HepG2 (cell line): ENCODE data around the gene CNTD1. TPM values are rescaled to one million over a fixed set of nuclear protein-coding genes. Genes with fewer than 3 reads are reported as not detected.

Experiments
- DNMT3B ChIP-seq: conservative IDR thresholded peaks from 2 replicates; pipeline ENCODE4 v1.6.1; 2016; ENCODE audit warnings: missing biosample characterization, control low read depth
- FIP1L1 ChIP-seq: fragments of 200-400 bp; formaldehyde crosslinking; IDR thresholded peaks from 2 replicates; pipeline ENCODE4 v1.6.1; 2018; ENCODE audit warnings: low read depth, mild to moderate bottlenecking, low read length, moderate library complexity, borderline replicate concordance; ENCODE audit not compliant: insufficient read depth
- GATAD1 ChIP-seq: IDR thresholded peaks from 2 replicates; pipeline ENCODE4 v1.6.1; 2016; ENCODE audit warnings: missing genetic modification reagents, missing compliant biosample characterization
- KMT2A ChIP-seq: sonication (generic); formaldehyde crosslinking; IDR thresholded peaks from 2 replicates; pipeline ENCODE4 v1.4.0; 2020; ENCODE audit warnings: missing genetic modification reagents
- RFX5 ChIP-seq: IDR thresholded peaks from 2 replicates; pipeline ENCODE4 v1.6.1; 2011; ENCODE audit warnings: low read depth, low read length, improper control_type of control experiment
- SKI ChIP-seq: fragments of 450-650 bp; IDR thresholded peaks from one replicate; pipeline ENCODE4 v1.6.1; 2018; ENCODE audit warnings: mild to moderate bottlenecking; ENCODE audit not compliant: partially characterized antibody
- SPEN ChIP-seq: sonication (generic); formaldehyde crosslinking; IDR thresholded peaks from 2 replicates; pipeline ENCODE4 v1.5.1; 2020; ENCODE audit warnings: low read depth, mild to moderate bottlenecking, missing genetic modification reagents
- TBP ChIP-seq: sonication (generic); formaldehyde crosslinking; IDR thresholded peaks from 2 replicates; pipeline ENCODE4 v1.5.0; 2020; ENCODE audit warnings: missing genetic modification reagents
- TP53 ChIP-seq: sonication (generic); formaldehyde crosslinking; conservative IDR thresholded peaks from 2 replicates; pipeline ENCODE4 v1.4.0; 2020; ENCODE audit warnings: missing genetic modification reagents
- XBP1 ChIP-seq: sonication (generic); formaldehyde crosslinking; IDR thresholded peaks from 2 replicates; pipeline ENCODE4 v1.5.0; 2020; ENCODE audit warnings: missing genetic modification reagents
- ZIK1 ChIP-seq: sonication (generic); formaldehyde crosslinking; IDR thresholded peaks from 2 replicates; pipeline ENCODE4 v1.5.0; 2020; ENCODE audit warnings: mild to moderate bottlenecking, low read depth, missing genetic modification reagents, borderline replicate concordance
- ZNF318 ChIP-seq: sonication (generic); formaldehyde crosslinking; IDR thresholded peaks from 2 replicates; pipeline ENCODE4 v1.4.0; 2020; ENCODE audit warnings: mild to moderate bottlenecking, missing genetic modification reagents
- ZNF382 ChIP-seq: sonication (generic); formaldehyde crosslinking; IDR thresholded peaks from 2 replicates; pipeline ENCODE4 v1.5.0; 2020; ENCODE audit warnings: missing genetic modification reagents, mild to moderate bottlenecking, borderline replicate concordance
- ZNF709 ChIP-seq: sonication (generic); formaldehyde crosslinking; IDR thresholded peaks from 2 replicates; pipeline ENCODE4 v1.5.0; 2020; ENCODE audit warnings: mild to moderate bottlenecking, missing genetic modification reagents
- ZNF800 ChIP-seq: sonication (generic); formaldehyde crosslinking; IDR thresholded peaks from 2 replicates; pipeline ENCODE4 v1.4.0; 2020; ENCODE audit warnings: missing genetic modification reagents
- polyA plus RNA-seq, 8 experiments: library from polyadenylated mRNA; depleted of rRNA in 3 of 8; stranded (reverse) in 7 of 8; unstranded in 1 of 8; fragments of >200 nt; fragmentation: Illumina TruSeq in 4 of 8; extraction: Trizol in 4 of 8; gene quantifications; 2 replicates each; pipeline versions ENCODE4 v1.2.1 to v1.2.3, GENCODE V29; 2011 to 2016; ENCODE audit warnings: low read depth in 4 of 8, missing spikeins in 1 of 8, mixed read lengths in 1 of 8; ENCODE audit not compliant: insufficient read depth in 1 of 8
- total RNA-seq, 5 experiments: library from RNA; depleted of rRNA; stranded (reverse); fragments of >200 nt; fragmentation: Illumina TruSeq; extraction: Trizol; gene quantifications; 2 replicates each; pipeline ENCODE4 v1.2.3, GENCODE V29; 2016; ENCODE audit warnings: low read depth in 1 of 5
- TF ChIP-seq, protein P1 (sequence below): sonication (generic); formaldehyde crosslinking; IDR thresholded peaks from 2 replicates; pipeline ENCODE4 v1.4.0; 2020; ENCODE audit warnings: mild to moderate bottlenecking, missing genetic modification reagents

Gene CNTD1
- total and polyA plus RNA-seq, 2 of the 13 experiments (the other 11 are each of a cell fraction or from before 2014, with no cell fraction given) = 0.11 to 0.15 TPM

- TF ChIP-seq, protein P1, sequence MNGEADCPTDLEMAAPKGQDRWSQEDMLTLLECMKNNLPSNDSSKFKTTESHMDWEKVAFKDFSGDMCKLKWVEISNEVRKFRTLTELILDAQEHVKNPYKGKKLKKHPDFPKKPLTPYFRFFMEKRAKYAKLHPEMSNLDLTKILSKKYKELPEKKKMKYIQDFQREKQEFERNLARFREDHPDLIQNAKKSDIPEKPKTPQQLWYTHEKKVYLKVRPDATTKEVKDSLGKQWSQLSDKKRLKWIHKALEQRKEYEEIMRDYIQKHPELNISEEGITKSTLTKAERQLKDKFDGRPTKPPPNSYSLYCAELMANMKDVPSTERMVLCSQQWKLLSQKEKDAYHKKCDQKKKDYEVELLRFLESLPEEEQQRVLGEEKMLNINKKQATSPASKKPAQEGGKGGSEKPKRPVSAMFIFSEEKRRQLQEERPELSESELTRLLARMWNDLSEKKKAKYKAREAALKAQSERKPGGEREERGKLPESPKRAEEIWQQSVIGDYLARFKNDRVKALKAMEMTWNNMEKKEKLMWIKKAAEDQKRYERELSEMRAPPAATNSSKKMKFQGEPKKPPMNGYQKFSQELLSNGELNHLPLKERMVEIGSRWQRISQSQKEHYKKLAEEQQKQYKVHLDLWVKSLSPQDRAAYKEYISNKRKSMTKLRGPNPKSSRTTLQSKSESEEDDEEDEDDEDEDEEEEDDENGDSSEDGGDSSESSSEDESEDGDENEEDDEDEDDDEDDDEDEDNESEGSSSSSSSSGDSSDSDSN (CRISPR knock-in tag) = peak; percentile 75
- TF ChIP-seq ZIK1 (CRISPR knock-in tag) (peak; percentile 82; the same call in 1 of the 2 replicates), SKI (no peak), ZNF800 (peak; percentile 81; the same call in 1 of the 2 replicates), ZNF318 (CRISPR knock-in tag) (0 out of 2 replicates have a peak, but pooled peaks have one; percentile 68), TBP (CRISPR knock-in tag) (0 out of 2 replicates have a peak, but pooled peaks have one; percentile 56), GATAD1 (CRISPR knock-in tag) (peak; percentile 99), FIP1L1 (0 out of 2 replicates have a peak, but pooled peaks have one; percentile 42), TP53 (CRISPR knock-in tag) (peak; percentile 82; the same call in 1 of the 2 replicates), ZNF709 (CRISPR knock-in tag) (peak; percentile 53; the same call in 1 of the 2 replicates), RFX5 (peak; percentile 40; the same call in 1 of the 2 replicates), DNMT3B (CRISPR knock-in tag) (peak; percentile 93), ZNF382 (CRISPR knock-in tag) (no peak), XBP1 (no peak), KMT2A (CRISPR knock-in tag) (peak; percentile 100), SPEN (CRISPR knock-in tag) (peak; percentile 96)
These were observed 25.2 kb upstream of the CNTD1 start, which contains the start of gene VPS25 (continued) for GRCh38 chr17:42773290-42774035.
